ENCODE results near the gene IL3.

- no peak for TF ChIP-seq CTCF (conservative IDR thresholded peaks at IDR 0.05; ENCODE audit: low read depth, low read length)
- no peak for TF ChIP-seq CEBPB (IDR thresholded peaks at IDR 0.05; ENCODE audit: low read depth, low read length)
- TF ChIP-seq POLR2A (IDR thresholded peaks at IDR 0.05; ENCODE audit: low read depth, low read length), result no peak
- no peak for TF ChIP-seq CHD1 (IDR thresholded peaks at IDR 0.05; ENCODE audit: low read depth, low read length)
- TF ChIP-seq ELK1 (IDR thresholded peaks at IDR 0.05; ENCODE audit: borderline replicate concordance, low read depth, low read length), result no peak
- TF ChIP-seq MAZ (IDR thresholded peaks at IDR 0.05; ENCODE audit: borderline replicate concordance, low read depth, low read length), result no peak
- no peak for TF ChIP-seq RCOR1 (IDR thresholded peaks at IDR 0.05; ENCODE audit: insufficient replicate concordance, low read length)
- no peak for TF ChIP-seq FOS (IDR thresholded peaks at IDR 0.05; ENCODE audit: low read depth, low read length)
- TF ChIP-seq SMC3 (IDR thresholded peaks at IDR 0.05; ENCODE audit: low read depth, low read length), result no peak
- TF ChIP-seq RAD21 (IDR thresholded peaks at IDR 0.05; ENCODE audit: low read length), result no peak
- no peak for TF ChIP-seq MXI1 (IDR thresholded peaks at IDR 0.05; ENCODE audit: borderline replicate concordance, low read depth, low read length)
Observed at GRCh38 chr5:132074091-132074771, 13.8 kb downstream of the IL3 start.
